Muscle of arm (tissue), 14 donors: ENCODE data around the gene RFXAP. TPM values are rescaled to one million over a fixed set of nuclear protein-coding genes. Genes with fewer than 3 reads are reported as not detected.
"Not testable (repeated sequence)": the region's sequence is repeated elsewhere in the genome, so short reads cannot be mapped to it uniquely, and the experiment has no call there.

Experiments
- DNase-seq: peaks from one replicate; pipeline ENCODE4 v3.0.0-alpha.2; 2013
- long read RNA-seq, 11 donors: transcript quantifications; one replicate each; lab custom pipeline, GENCODE V29; 2026
- polyA plus RNA-seq, 12 donors: library from polyadenylated mRNA; unstranded; fragments of 120-200 nt; gene quantifications; one replicate each; pipeline ENCODE4 v1.2.1, GENCODE V29; 2013; ENCODE audit not compliant: insufficient read length in 12 of 12

The RFXAP gene
- polyA plus RNA-seq: 10 to 100 TPM in 7 of 12 donors, 1 to 10 TPM in 3, not detected in 2; 7.3 to 16.0 (median 12.1) TPM
- long read RNA-seq, donor 1, partial matches to known transcripts: 20 of 24 reads
- long read RNA-seq, donor 1, other reads (novel, unspliced or antisense): 0 of 24 reads
- long read RNA-seq, donor 2, transcript RFXAP-201 (3 exons, 2,304 nt): major isoform, 9 of 17 reads
- long read RNA-seq, donor 2, partial matches to known transcripts: 8 of 17 reads
- long read RNA-seq, donor 2, other reads (novel, unspliced or antisense): 0 of 17 reads
- long read RNA-seq, donor 3, partial matches to known transcripts: 0 of 1 reads
- long read RNA-seq, donor 3, other reads (novel, unspliced or antisense): 0 of 1 reads
- long read RNA-seq, donor 4, partial matches to known transcripts: 6 of 8 reads
- long read RNA-seq, donor 4, other reads (novel, unspliced or antisense): 0 of 8 reads
- long read RNA-seq, donor 5, transcript RFXAP-201 (3 exons, 2,304 nt): major isoform, 7 of 12 reads
- long read RNA-seq, donor 5, partial matches to known transcripts: 5 of 12 reads
- long read RNA-seq, donor 5, other reads (novel, unspliced or antisense): 0 of 12 reads
- long read RNA-seq, donor 6, transcript RFXAP-201 (3 exons, 2,304 nt): major isoform, 6 of 17 reads
- long read RNA-seq, donor 6, partial matches to known transcripts: 0 of 17 reads
- long read RNA-seq, donor 6, other reads (novel, unspliced or antisense): 11 of 17 reads
- long read RNA-seq, donor 7, partial matches to known transcripts: 0 of 7 reads
- long read RNA-seq, donor 7, other reads (novel, unspliced or antisense): 5 of 7 reads
- long read RNA-seq, donor 8, transcript RFXAP-201 (3 exons, 2,304 nt): major isoform, 6 of 6 reads
- long read RNA-seq, donor 8, partial matches to known transcripts: 0 of 6 reads
- long read RNA-seq, donor 8, other reads (novel, unspliced or antisense): 0 of 6 reads
- long read RNA-seq, donor 9, partial matches to known transcripts: 19 of 43 reads
- long read RNA-seq, donor 9, other reads (novel, unspliced or antisense): 21 of 43 reads
- long read RNA-seq, donor 10, partial matches to known transcripts: 19 of 22 reads
- long read RNA-seq, donor 10, other reads (novel, unspliced or antisense): 0 of 22 reads
- long read RNA-seq, donor 11, partial matches to known transcripts: 41 of 44 reads
- long read RNA-seq, donor 11, other reads (novel, unspliced or antisense): 0 of 44 reads

GRCh38 chr13:36818804-36819738 lies at the start of gene RFXAP:
Gene RFXAP (plus strand): TSS chr13:36819222. CDS start chr13:36819358, 136 bp downstream.
- DNase-seq: peak; percentile 92

- DNase-seq: no peak
Measured at GRCh38 chr13:36769545-36769944, 49.5 kb upstream of the RFXAP start.

- DNase-seq: peak; percentile 65
Measured at GRCh38 chr13:36770741-36771140, 48.3 kb upstream of the RFXAP start.

- no peak for DNase-seq
Measured at GRCh38 chr13:36772853-36773252, 46.2 kb upstream of the RFXAP start.

GRCh38 chr13:36774931-36775330 lies 44.1 kb upstream of the RFXAP start:
- no peak for DNase-seq

- DNase-seq: no peak
Measured at GRCh38 chr13:36776175-36776574, 42.8 kb upstream of the RFXAP start.

- DNase-seq: no peak
Measured at GRCh38 chr13:36778083-36778671, 40.8 kb upstream of the RFXAP start.

- DNase-seq: no peak
Measured at GRCh38 chr13:36783890-36784289, 35.1 kb upstream of the RFXAP start.

GRCh38 chr13:36786175-36786574 lies 32.8 kb upstream of the RFXAP start:
- not testable (repeated sequence) for DNase-seq

GRCh38 chr13:36787181-36787580 lies 31.8 kb upstream of the RFXAP start:
- no peak for DNase-seq

GRCh38 chr13:36788276-36788675 lies 30.7 kb upstream of the RFXAP start:
- no peak for DNase-seq

GRCh38 chr13:36789061-36789460 lies 30.0 kb upstream of the RFXAP start:
- no peak for DNase-seq

- DNase-seq: no peak
Measured at GRCh38 chr13:36789730-36790129, 29.3 kb upstream of the RFXAP start.

GRCh38 chr13:36794706-36795105 lies 24.3 kb upstream of the RFXAP start:
- DNase-seq: no peak

GRCh38 chr13:36795463-36795862 lies 23.6 kb upstream of the RFXAP start:
- DNase-seq: no peak

GRCh38 chr13:36796052-36796451 lies 23.0 kb upstream of the RFXAP start:
- no peak for DNase-seq

- DNase-seq: no peak
Measured at GRCh38 chr13:36801035-36801434, 18.0 kb upstream of the RFXAP start.

- no peak for DNase-seq
Measured at GRCh38 chr13:36804588-36804987, 14.4 kb upstream of the RFXAP start.

- DNase-seq: no peak
Measured at GRCh38 chr13:36806102-36806501, 12.9 kb upstream of the RFXAP start.

GRCh38 chr13:36807616-36808015 lies 11.4 kb upstream of the RFXAP start:
- no peak for DNase-seq
